ENCODE measurements around the gene LTB4R2.
A peak's percentile ranks its signal among the peaks of the same experiment; 100 is the strongest.
"Not testable (repeated sequence)": the region's sequence is repeated elsewhere in the genome, so short reads cannot be mapped to it uniquely, and the experiment has no call there.

DNA sequence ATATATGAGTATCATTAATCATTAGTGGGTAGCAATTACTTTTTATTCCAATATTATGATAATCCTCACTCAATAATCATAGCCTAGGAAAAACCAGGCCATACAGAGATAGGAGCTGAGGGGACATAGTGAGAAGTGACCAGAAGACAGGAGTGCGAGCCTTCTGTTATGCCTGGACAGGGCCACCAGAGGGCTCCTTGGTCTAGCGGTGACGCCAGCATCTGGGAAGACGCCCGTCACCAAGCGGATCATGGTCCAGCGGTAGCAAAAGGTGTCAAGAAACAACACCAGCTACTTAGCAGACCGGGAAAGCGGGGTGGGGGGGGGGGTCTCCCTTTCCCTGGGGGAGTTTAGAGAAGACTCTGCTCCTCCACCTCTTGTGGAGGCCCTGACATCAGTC, 18.0 kb downstream of the LTB4R2 start:
- TF ChIP-seq, protein P1, sequence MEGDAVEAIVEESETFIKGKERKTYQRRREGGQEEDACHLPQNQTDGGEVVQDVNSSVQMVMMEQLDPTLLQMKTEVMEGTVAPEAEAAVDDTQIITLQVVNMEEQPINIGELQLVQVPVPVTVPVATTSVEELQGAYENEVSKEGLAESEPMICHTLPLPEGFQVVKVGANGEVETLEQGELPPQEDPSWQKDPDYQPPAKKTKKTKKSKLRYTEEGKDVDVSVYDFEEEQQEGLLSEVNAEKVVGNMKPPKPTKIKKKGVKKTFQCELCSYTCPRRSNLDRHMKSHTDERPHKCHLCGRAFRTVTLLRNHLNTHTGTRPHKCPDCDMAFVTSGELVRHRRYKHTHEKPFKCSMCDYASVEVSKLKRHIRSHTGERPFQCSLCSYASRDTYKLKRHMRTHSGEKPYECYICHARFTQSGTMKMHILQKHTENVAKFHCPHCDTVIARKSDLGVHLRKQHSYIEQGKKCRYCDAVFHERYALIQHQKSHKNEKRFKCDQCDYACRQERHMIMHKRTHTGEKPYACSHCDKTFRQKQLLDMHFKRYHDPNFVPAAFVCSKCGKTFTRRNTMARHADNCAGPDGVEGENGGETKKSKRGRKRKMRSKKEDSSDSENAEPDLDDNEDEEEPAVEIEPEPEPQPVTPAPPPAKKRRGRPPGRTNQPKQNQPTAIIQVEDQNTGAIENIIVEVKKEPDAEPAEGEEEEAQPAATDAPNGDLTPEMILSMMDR (IDR thresholded peaks at IDR 0.05): peak in 3 of 4 experiments; percentile 62 to 68 (median 66)
- not testable (repeated sequence) for TF ChIP-seq POLR2AphosphoS5, POLR2A (IDR thresholded peaks at IDR 0.05)

Data from sigmoid colon (tissue), 4 donors.